Measurements from ENCODE around the gene COX8C. TPM values are rescaled to one million over a fixed set of nuclear protein-coding genes. Genes with fewer than 3 reads are reported as not detected.

The COX8C gene
- total RNA-seq, 1 donor from 2014 or later, result 1.2 TPM

DNA sequence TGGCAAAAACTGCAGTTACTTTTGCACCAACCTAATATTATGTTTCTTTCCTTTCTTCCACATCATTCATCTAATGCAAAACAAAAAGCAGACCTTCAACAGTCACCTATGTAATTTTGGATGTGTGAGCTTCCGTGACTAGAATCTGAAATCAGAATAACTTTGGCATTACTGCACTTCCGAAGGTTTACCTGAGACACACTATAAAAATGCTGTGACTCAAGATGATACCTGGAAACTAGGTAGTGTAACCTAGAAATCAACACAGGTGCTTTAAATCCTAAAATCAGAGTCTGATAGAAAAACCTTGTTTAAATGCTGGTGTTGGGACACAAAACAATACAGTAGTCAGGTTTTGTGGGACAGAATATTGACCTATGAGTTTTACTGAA is 16.4 kb upstream of the COX8C start:
- peak overlapping the region; percentile 91 for H3K4me3 Mint-ChIP-seq
- DNase-seq (ENCODE audit: low spot score in 2 of 2, unreplicated experiment in 2 of 2), result no peak
- H3K27me3 Mint-ChIP-seq (ENCODE audit: low read depth), result no peaks in the 10 kb centered on the region
- no peaks in the 10 kb centered on the region for H3K36me3 Mint-ChIP-seq
- no peaks in the 10 kb centered on the region for H3K9me3 Mint-ChIP-seq
- TF ChIP-seq CTCF (IDR thresholded peaks at IDR 0.05; ENCODE audit: unreplicated experiment), result no peak
- peaks cover 30% of the 10 kb centered on the region for H3K4me1 Mint-ChIP-seq
- no peak overlapping the region for H3K27ac Mint-ChIP-seq

- no peaks in the 10 kb centered on the region for H3K27me3 Mint-ChIP-seq (ENCODE audit: low read depth)
- peak overlapping the region; percentile 91 for H3K4me3 Mint-ChIP-seq
- no peaks in the 10 kb centered on the region for H3K36me3 Mint-ChIP-seq
- no peaks in the 10 kb centered on the region for H3K9me3 Mint-ChIP-seq
- DNase-seq (ENCODE audit: low spot score in 2 of 2, unreplicated experiment in 2 of 2), result no peak
- no peak for TF ChIP-seq CTCF (IDR thresholded peaks at IDR 0.05; ENCODE audit: unreplicated experiment)
- peak overlapping the region; percentile 97 for H3K27ac Mint-ChIP-seq
- H3K4me1 Mint-ChIP-seq, result peaks cover 30% of the 10 kb centered on the region
Measured at GRCh38 chr14:93331002-93331727, 15.8 kb upstream of the COX8C start.

- Mint-ChIP-seq H3K36me3 (no peaks in the 10 kb centered on the region), H3K4me3 (peak overlapping the region; percentile 91), H3K27ac (peak overlapping the region; percentile 97)
Measured at GRCh38 chr14:93331728-93332396, 15.1 kb upstream of the COX8C start.

GRCh38 chr14:93332397-93332852 is 14.6 kb upstream of the COX8C start:
- no peak for TF ChIP-seq CTCF (IDR thresholded peaks at IDR 0.05; ENCODE audit: unreplicated experiment)
- DNase-seq (ENCODE audit: low spot score in 2 of 2, unreplicated experiment in 2 of 2), result peak; percentile 51 to 74
- no peaks in the 10 kb centered on the region for H3K36me3 Mint-ChIP-seq
- peak overlapping the region; percentile 97 for H3K27ac Mint-ChIP-seq
- H3K9me3 Mint-ChIP-seq, result peaks cover 4% of the 10 kb centered on the region
- peak overlapping the region; percentile 91 for H3K4me3 Mint-ChIP-seq
- H3K4me1 Mint-ChIP-seq, result peaks cover 30% of the 10 kb centered on the region
- no peaks in the 10 kb centered on the region for H3K27me3 Mint-ChIP-seq (ENCODE audit: low read depth)

More at GRCh38 chr14:93331728-93332396, 15.1 kb upstream of the COX8C start:
- no peaks in the 10 kb centered on the region for H3K9me3 Mint-ChIP-seq
- peaks cover 30% of the 10 kb centered on the region for H3K4me1 Mint-ChIP-seq
- TF ChIP-seq CTCF (IDR thresholded peaks at IDR 0.05; ENCODE audit: unreplicated experiment), result no peak
- no peaks in the 10 kb centered on the region for H3K27me3 Mint-ChIP-seq (ENCODE audit: low read depth)
- no peak for DNase-seq (ENCODE audit: low spot score in 2 of 2, unreplicated experiment in 2 of 2)

DNA sequence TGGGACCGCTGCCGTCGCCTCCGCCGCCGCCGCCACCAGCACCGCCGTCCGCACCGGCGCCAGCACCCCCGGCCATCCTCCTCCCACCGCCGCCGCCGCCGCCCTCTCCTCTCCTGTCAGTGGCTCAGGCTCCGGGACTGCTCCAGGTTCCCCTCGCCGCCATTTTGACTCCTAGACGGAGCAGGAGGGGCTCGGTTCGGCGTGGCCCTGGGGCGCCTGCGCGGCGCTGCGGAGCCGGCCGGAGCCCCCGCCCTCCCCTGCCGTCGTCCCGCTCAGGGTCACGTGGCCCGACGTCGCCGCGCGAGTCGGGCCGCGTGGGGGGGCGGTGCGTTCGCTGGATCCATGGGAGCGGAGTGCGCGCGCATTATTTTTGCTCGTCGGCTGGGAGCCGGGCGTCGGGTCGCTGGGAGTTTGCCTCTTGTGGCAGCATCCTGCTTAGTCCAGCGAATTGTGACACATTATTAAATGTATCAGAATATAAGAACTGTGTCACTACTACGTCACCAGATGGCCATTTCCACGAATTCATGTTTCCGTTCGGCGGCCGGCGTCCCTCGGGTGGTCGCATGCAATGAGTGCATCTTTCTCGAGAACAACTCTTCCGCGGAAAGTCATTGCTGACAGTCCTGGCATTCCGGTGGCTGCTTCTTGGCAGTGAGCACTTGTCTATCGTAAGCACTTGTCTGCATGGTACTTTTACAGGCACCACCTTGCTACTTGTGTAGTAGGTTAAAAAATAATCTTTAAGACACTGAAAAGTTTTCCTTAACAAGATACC is 13.9 kb upstream of the COX8C start, which contains the start of gene BTBD7:
BTBD7 (minus strand) TSS at position 184 of the 778 bp plus-strand sequence. CDS start 36,985 bp downstream, outside the sequence.
- Mint-ChIP-seq H3K4me1 (peaks cover 30% of the 10 kb centered on the region), H3K36me3 (no peaks in the 10 kb centered on the region), H3K9me3 (peaks cover 4% of the 10 kb centered on the region), H3K27me3 (ENCODE audit: low read depth) (no peaks in the 10 kb centered on the region), H3K4me3 (peak within 1 kb of the TSS; percentile 91), H3K27ac (peak within 1 kb of the TSS; percentile 97)
- DNase-seq (ENCODE audit: low spot score in 2 of 2, unreplicated experiment in 2 of 2), result peak; percentile 94 to 96
- peak; percentile 16 for TF ChIP-seq CTCF (IDR thresholded peaks at IDR 0.05; ENCODE audit: unreplicated experiment)
